HG02870 (cell line): ENCODE data around the gene CTNND1.

Experiments
- ATAC-seq: cut with Tn5 transposase; IDR thresholded peaks from one replicate; pipeline ENCODE4 v1.9.1; 2021; ENCODE audit warnings: mild to moderate bottlenecking, moderate library complexity; ENCODE audit not compliant: unreplicated experiment

The CTNND1 gene

GRCh38 chr11:57868491-57868890 is 106.9 kb downstream of the CTNND1 start:
- ATAC-seq = no peak
